A549 (cell line): ENCODE results near the gene SSX3. TPM values are rescaled to one million over a fixed set of nuclear protein-coding genes. Genes with fewer than 3 reads are reported as not detected.
"Not testable (repeated sequence)": the region's sequence is repeated elsewhere in the genome, so short reads cannot be mapped to it uniquely, and the experiment has no call there.

Experiments
- ATAC-seq, 2 experiments: fragments of 200-7000 bp in 1 of 2; fragments of >200 bp in 1 of 2; cut with Nextera tagmentation in 1 of 2; cut with Tn5 transposase in 1 of 2; 3 replicates each; pipeline versions ENCODE4 v1.8.0 to v1.9.1; 2018 to 2020; ENCODE audit warnings: mild to moderate bottlenecking in 1 of 2, moderate library complexity in 1 of 2
- CTCF ChIA-PET: fragments of 300-600 bp; sonication (Branson Sonifier 250); formaldehyde crosslinking; extraction: SDS; loops from one replicate; lab custom pipeline; 2021; ENCODE audit warnings: antibody characterized with exemption, inconsistent platforms; lab: Yijun Ruan, JAX
- POLR2A ChIA-PET: fragments of 350-600 bp; formaldehyde crosslinking; extraction: SDS; loops from one replicate; lab custom pipeline; 2021; ENCODE audit warnings: antibody characterized with exemption, inconsistent platforms; lab: Yijun Ruan, JAX
- DNase-seq, 2 experiments: peaks; one replicate each; pipeline versions ENCODE4 v3.0.0 to v3.0.0-alpha.2; 2011 to 2016; ENCODE audit warnings: low read depth in 1 of 2, low spot score in 1 of 2
- FAIRE-seq: peaks from 2 replicates; lab custom pipeline; 2011; peaks lifted over from hg19 to GRCh38; lab: Jason Lieb, UNC
- H3K27ac ChIP-seq, 2 experiments: fragments of >200 bp; sonication (Bioruptor Twin); formaldehyde crosslinking; 3 replicates each; pipeline ENCODE4 v1.5.1; 2016 to 2017
- H3K4me1 ChIP-seq: fragments of >200 bp; sonication (Bioruptor Twin); formaldehyde crosslinking; 3 replicates; pipeline ENCODE4 v1.6.1; 2016
- H3K4me2 ChIP-seq: fragments of >200 bp; sonication (Bioruptor Twin); formaldehyde crosslinking; 3 replicates; pipeline ENCODE4 v1.6.1; 2016
- H3K4me3 ChIP-seq: fragments of >200 bp; sonication (Bioruptor Twin); formaldehyde crosslinking; 3 replicates; pipeline ENCODE4 v1.5.1; 2016
- H3K9me3 ChIP-seq: fragments of >200 bp; sonication (Bioruptor Twin); formaldehyde crosslinking; 3 replicates; pipeline ENCODE4 v1.6.1; 2016
- WGBS: methylation state at CpG from one replicate; pipeline ENCODE4 v1.1.6; 2017; ENCODE audit errors: missing lambda C conversion rate; 5-methylcytosine and 5-hydroxymethylcytosine counted together
- polyA minus RNA-seq: library from RNA; depleted of rRNA, polyadenylated mRNA; stranded (reverse); fragments of >200 nt; gene quantifications from 2 replicates; pipeline ENCODE4 v1.2.3, GENCODE V29; 2011; rRNA and poly(A)+ RNA removed
- polyA plus RNA-seq, 4 experiments: library from polyadenylated mRNA; depleted of rRNA in 3 of 4; stranded (reverse); fragments of >200 nt; fragmentation: RNase III in 1 of 4; extraction: RNeasy Plus Mini Kit Qiagen cat#74134 plus additional on column Dnase treatment in 1 of 4; gene quantifications; 2 replicates in 3 of 4; 3 replicates in 1 of 4; pipeline ENCODE4 v1.2.3, GENCODE V29; 2011 to 2017

SSX3 gene
- polyA plus RNA-seq (2011; rRNA removed) (not detected in 2 replicates), polyA plus RNA-seq (2017; fragmentation: RNase III; extraction: RNeasy Plus Mini Kit Qiagen cat#74134 plus additional on column Dnase treatment) (not detected in 3 replicates), polyA minus RNA-seq (not detected in 2 replicates)
- not detected in 2 replicates for polyA plus RNA-seq (2012; cell fraction: cytosol; rRNA removed)
- not detected in 2 replicates for polyA plus RNA-seq (2012; cell fraction: nucleus; rRNA removed)

DNA sequence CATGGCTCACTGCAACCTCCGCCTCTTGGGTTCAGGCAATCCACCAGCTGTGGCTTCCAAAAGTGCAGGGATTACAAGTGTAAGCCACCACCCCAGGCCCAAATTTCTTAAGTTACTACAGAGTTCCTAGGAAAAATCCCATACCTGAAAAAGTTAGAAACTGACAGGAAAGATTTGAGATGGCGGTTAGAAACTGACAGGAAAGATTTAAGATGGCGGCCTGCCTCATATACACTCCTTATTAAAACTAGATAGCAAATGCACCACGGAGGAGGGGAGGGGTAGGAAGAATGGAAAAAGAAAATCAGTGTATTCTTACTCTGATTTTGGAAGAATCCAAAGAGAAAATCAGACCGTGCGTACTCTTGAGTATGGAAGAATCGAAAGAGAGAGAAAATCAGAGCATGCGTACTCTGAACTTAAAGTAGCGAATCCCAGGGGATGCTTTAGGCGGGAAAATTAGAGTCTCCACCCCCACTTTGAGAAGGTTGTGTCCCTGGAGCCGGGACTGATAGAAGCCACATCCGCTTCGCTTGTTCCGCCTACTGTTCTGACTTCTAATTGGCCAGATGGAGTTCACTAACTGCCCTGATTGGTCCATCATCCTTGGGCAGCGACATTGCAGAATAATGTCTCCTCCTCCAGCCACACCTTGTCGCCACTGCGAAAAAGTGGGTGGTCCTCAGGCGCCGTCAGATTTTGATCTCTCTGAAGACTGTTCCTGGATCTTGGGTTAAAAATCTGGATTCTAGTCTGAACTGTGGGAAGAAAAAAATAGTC lies at the start of gene SSX3:
Gene SSX3 (minus strand): TSS at position 389 of the 780 bp plus-strand sequence. CDS start 1,454 bp downstream, outside the sequence.
- 72% methylated on average over 19 of the region's 19 CpGs for WGBS
- H3K27ac ChIP-seq, CTCF ChIA-PET, POLR2A ChIA-PET, H3K4me1 ChIP-seq, H3K4me3 ChIP-seq, H3K9me3 ChIP-seq, DNase-seq, H3K4me2 ChIP-seq, ATAC-seq, FAIRE-seq: not testable (repeated sequence)

DNA sequence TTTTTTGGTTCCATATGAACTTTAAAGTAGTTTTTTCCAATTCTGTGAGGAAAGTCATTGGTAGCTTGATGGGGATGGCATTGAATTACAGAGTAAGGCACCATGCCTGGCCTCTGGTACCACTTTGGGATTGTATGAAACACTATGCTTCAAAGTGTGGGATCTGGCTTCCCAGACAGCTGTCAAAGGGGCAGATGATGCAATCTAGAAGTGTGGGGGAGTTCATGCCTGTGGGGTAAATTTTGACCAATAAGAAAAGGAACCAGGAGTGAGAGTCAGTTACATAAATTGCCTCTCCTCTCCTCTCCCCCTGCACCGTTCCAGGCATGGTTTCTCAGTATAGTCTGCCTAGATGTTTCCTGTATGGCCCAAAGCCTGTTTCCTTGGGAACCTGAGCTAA lies 41.3 kb upstream of the SSX3 start:
- H3K4me1 ChIP-seq, ATAC-seq, CTCF ChIA-PET, H3K9me3 ChIP-seq, POLR2A ChIA-PET, H3K27ac ChIP-seq, FAIRE-seq, H3K4me3 ChIP-seq, DNase-seq, H3K4me2 ChIP-seq: not testable (repeated sequence)
- WGBS: 13% methylated on average over 1 of the region's 1 CpG

DNA sequence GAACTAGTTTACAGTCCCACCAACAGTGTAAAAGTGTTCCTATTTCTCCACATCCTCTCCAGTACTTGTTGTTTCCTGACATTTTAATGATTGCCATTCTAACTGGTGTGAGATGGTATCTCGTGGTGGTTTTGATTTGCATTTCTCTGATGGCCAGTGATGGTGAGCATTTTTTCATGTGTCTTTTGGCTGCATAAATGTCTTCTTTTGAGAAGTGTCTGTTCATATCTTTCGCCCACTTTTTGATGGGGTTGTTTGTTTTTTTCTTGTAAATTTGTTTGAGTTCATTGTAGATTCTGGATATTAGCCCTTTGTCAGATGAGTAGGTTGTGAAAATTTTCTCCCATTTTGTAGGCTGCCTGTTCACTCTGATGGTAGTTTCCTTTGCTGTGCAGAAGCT lies 40.4 kb upstream of the SSX3 start:
- DNase-seq, H3K27ac ChIP-seq, FAIRE-seq, H3K4me2 ChIP-seq, CTCF ChIA-PET, POLR2A ChIA-PET, H3K4me1 ChIP-seq, H3K4me3 ChIP-seq, ATAC-seq, H3K9me3 ChIP-seq: not testable (repeated sequence)
- 0% methylated on average over 2 of the region's 2 CpGs for WGBS

DNA sequence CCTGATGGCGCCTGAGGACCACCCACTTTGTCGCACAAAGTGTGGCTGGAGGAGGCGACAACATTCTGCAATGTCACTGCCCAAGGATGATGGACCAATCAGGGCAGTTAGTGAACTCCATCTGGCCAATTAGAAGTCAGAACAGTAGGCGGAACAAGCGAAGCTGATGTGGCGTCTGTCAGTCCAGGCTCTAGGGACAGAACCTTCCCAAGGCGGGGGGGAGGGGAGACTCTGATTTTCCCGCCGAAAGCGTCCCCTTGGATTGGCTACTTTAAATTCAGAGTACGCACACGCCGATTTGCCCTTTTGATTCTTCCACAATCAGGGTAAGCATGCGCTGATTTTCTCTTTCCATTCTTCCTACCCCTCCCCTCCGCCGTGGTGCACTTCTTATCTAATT lies 26.7 kb upstream of the SSX3 start, which contains the start of gene SSX4:
Gene SSX4 (plus strand): TSS at position 301 of the 400 bp plus-strand sequence. CDS start 515 bp downstream, outside the sequence.
- FAIRE-seq, H3K4me3 ChIP-seq, CTCF ChIA-PET, H3K4me2 ChIP-seq, H3K27ac ChIP-seq, DNase-seq, POLR2A ChIA-PET, H3K4me1 ChIP-seq, H3K9me3 ChIP-seq, ATAC-seq: not testable (repeated sequence)
- whole genome bisulfite sequencing: no CpG with 5 or more reads among the region's 16 CpGs

- ATAC-seq, DNase-seq, H3K4me2 ChIP-seq, POLR2A ChIA-PET, H3K4me3 ChIP-seq, H3K4me1 ChIP-seq, FAIRE-seq, CTCF ChIA-PET, H3K27ac ChIP-seq, H3K9me3 ChIP-seq: not testable (repeated sequence)
- WGBS: no CpG with 5 or more reads among the region's 8 CpGs
Measured at GRCh38 chrX:48370408-48370807, 13.9 kb upstream of the SSX3 start.

- peak in 1 of 2 experiments; percentile 60; a peak in 3 of 6 replicates for ATAC-seq
- FAIRE-seq, H3K4me3 ChIP-seq, H3K9me3 ChIP-seq, POLR2A ChIA-PET, H3K4me1 ChIP-seq, H3K27ac ChIP-seq, CTCF ChIA-PET, H3K4me2 ChIP-seq, DNase-seq: not testable (repeated sequence)
- no CpG with 5 or more reads among the region's 12 CpGs for WGBS
Measured at GRCh38 chrX:48367717-48368408, 11.4 kb upstream of the SSX3 start.

DNA sequence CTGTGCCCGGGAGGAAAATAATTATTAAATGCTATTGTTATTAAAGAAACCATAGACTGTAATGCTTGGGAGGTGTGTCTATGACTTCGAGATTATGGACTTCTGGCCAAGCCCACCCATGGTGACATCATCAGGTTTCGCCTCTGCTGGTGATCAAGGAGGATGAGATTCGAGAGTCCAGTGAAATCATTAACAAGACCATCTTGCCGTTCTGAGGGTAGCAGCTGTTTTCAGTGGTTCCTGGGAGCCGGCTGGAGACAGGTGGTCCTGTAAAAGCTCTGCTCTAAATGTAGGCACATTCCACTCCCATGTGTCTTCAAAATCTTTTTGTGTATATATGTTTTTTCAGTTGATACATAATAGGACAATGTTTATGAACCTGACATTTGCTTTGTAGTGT lies 2.8 kb upstream of the SSX3 start:
- H3K4me1 ChIP-seq, H3K9me3 ChIP-seq, H3K4me3 ChIP-seq, FAIRE-seq, DNase-seq, H3K4me2 ChIP-seq, POLR2A ChIA-PET, ATAC-seq, H3K27ac ChIP-seq, CTCF ChIA-PET: not testable (repeated sequence)
- WGBS: 36% methylated on average over 5 of the region's 6 CpGs
